ENCODE data around the gene HLF. TPM values are rescaled to one million over a fixed set of nuclear protein-coding genes. Genes with fewer than 3 reads are reported as not detected.

The HLF gene
- total RNA-seq, 6 donors from 2014 or later, result 19.9 to 45.1 (median 26.1) TPM

DNA sequence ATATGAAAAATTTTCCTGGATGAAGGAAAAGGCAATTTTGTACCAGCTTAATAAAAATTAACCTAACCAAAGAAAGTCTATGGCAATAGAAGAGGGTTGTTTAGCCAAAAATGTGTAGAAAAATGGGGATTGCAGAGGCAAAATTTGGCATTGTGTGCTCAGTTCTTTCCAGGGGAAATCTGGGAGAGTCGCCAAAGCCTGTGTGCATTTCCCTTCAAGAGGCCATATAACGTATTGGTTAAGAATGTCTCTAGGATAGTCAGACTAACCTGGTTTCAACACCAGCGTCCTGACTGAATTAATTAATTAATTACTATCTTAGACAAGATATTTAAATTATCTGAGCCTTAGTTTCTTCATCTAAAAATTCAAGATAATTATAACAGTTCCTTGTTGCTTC is 44.8 kb upstream of the HLF start:
- Histone ChIP-seq H3K36me3 (no peaks in the 10 kb centered on the region), H3K4me3 (no peak overlapping the region), H3K27ac (no peak overlapping the region), H3K27me3 (no peaks in the 10 kb centered on the region), H3K4me1 (peaks cover 0 to 6% (median 0%) of the 10 kb centered on the region in 4 donors), H3K9me3 (no peaks in the 10 kb centered on the region)
- TF ChIP-seq EP300 (IDR thresholded peaks at IDR 0.05), result no peak
- 36 to 40% methylated on average over 3 of the region's 3 CpGs for WGBS, 2 donors
- ATAC-seq (ENCODE audit: low FRiP score in 2 of 2) (no peak), DNase-seq (peak in 1 of 2 donors; percentile 33)

DNA sequence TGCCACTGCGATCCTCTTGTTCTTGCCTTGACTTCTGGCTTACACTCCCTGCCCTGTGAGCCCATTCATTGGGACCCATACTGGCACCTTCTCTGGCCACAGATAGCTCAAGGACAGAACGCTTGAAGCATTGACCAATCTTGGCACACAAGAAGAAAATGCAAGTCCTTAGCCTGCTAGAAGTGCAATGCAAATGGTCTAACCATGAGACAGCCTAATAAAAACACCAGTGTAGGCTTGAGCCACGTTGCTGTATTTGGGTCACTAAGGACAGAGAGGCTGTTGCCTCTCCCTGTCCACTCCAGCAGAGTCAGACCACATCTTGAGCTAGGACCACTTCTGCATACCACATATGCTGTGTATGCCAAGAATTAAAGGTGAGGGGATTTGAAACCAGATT is 41.2 kb upstream of the HLF start:
- Histone ChIP-seq H3K36me3 (no peaks in the 10 kb centered on the region), H3K9me3 (no peaks in the 10 kb centered on the region), H3K4me1 (no peaks in the 10 kb centered on the region), H3K4me3 (no peak overlapping the region), H3K27me3 (no peaks in the 10 kb centered on the region), H3K27ac (no peak overlapping the region)
- TF ChIP-seq POLR2A (IDR thresholded peaks at IDR 0.05) (no peak), POLR2AphosphoS5 (IDR thresholded peaks at IDR 0.05) (no peak), EP300 (IDR thresholded peaks at IDR 0.05) (no peak)
- TF ChIP-seq, protein P1, sequence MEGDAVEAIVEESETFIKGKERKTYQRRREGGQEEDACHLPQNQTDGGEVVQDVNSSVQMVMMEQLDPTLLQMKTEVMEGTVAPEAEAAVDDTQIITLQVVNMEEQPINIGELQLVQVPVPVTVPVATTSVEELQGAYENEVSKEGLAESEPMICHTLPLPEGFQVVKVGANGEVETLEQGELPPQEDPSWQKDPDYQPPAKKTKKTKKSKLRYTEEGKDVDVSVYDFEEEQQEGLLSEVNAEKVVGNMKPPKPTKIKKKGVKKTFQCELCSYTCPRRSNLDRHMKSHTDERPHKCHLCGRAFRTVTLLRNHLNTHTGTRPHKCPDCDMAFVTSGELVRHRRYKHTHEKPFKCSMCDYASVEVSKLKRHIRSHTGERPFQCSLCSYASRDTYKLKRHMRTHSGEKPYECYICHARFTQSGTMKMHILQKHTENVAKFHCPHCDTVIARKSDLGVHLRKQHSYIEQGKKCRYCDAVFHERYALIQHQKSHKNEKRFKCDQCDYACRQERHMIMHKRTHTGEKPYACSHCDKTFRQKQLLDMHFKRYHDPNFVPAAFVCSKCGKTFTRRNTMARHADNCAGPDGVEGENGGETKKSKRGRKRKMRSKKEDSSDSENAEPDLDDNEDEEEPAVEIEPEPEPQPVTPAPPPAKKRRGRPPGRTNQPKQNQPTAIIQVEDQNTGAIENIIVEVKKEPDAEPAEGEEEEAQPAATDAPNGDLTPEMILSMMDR (IDR thresholded peaks at IDR 0.05), result no peak
- DNase-seq (no peak), ATAC-seq (ENCODE audit: low FRiP score in 2 of 2) (peak in 1 of 2 donors; percentile 30)
- WGBS, 2 donors, result 80 to 85% methylated on average over 3 of the region's 3 CpGs

DNA sequence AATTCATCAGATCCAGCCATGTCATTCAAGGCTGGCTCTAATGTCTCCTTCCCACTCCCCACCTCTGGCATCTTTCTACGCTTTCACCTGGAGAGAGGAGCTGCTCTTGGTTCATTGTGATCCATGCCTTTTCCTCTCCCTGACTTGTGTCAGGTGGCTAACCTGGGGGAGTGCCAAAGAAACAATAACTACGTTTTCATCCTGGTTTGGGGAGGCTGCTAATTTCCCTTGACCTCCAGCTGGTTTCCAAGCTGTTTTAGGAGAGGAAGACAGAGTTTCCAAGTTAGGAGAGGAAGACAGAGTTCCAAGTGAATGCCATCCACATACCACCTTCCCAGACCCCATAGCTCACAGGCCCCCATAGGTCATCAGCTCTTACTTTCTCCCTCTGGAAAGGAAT is 40.0 kb upstream of the HLF start:
- H3K36me3 ChIP-seq, result no peaks in the 10 kb centered on the region
- H3K27me3 ChIP-seq, result no peaks in the 10 kb centered on the region
- 69 to 83% methylated on average over 2 of the region's 2 CpGs for WGBS, 2 donors
- ATAC-seq (ENCODE audit: low FRiP score in 2 of 2) (no peak), DNase-seq (no peak)
- no peaks in the 10 kb centered on the region for H3K9me3 ChIP-seq
- TF ChIP-seq POLR2A (IDR thresholded peaks at IDR 0.05), result no peak
- TF ChIP-seq EP300 (IDR thresholded peaks at IDR 0.05), result no peak
- TF ChIP-seq, protein P1 (IDR thresholded peaks at IDR 0.05), result no peak
- TF ChIP-seq POLR2AphosphoS5 (IDR thresholded peaks at IDR 0.05), result no peak
- no peaks in the 10 kb centered on the region for H3K4me1 ChIP-seq
- no peak overlapping the region for H3K4me3 ChIP-seq
- no peak overlapping the region for H3K27ac ChIP-seq

DNA sequence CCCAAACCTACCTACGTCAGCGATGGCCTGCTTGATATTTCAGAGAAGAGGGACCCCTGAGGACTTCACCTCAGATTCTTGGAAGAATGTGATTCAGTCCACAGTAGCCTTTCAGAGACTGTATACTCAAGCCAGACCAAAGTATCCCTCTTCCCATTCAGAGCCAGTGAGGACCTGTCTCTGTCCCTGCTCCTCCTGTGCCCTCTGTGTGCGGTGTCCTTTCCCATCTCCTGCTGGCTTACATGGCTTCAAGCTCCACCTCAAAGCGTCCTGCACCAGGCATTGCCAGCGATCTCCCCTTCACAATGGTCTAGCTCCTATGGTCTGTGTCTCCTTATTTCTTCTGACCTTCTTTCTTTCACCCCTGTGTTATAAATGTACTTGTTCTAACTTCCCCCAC is 39.5 kb upstream of the HLF start:
- WGBS, 2 donors, result 92 to 98% methylated on average over 5 of the region's 5 CpGs
- Histone ChIP-seq H3K27me3 (no peaks in the 10 kb centered on the region), H3K4me1 (no peaks in the 10 kb centered on the region), H3K27ac (no peak overlapping the region), H3K36me3 (no peaks in the 10 kb centered on the region), H3K4me3 (no peak overlapping the region), H3K9me3 (no peaks in the 10 kb centered on the region)
- TF ChIP-seq POLR2A (IDR thresholded peaks at IDR 0.05) (no peak), POLR2AphosphoS5 (IDR thresholded peaks at IDR 0.05) (no peak), EP300 (IDR thresholded peaks at IDR 0.05) (no peak)
- TF ChIP-seq, protein P1 (IDR thresholded peaks at IDR 0.05), result no peak
- DNase-seq, result no peak
- no peak for ATAC-seq (ENCODE audit: low FRiP score in 2 of 2)

DNA sequence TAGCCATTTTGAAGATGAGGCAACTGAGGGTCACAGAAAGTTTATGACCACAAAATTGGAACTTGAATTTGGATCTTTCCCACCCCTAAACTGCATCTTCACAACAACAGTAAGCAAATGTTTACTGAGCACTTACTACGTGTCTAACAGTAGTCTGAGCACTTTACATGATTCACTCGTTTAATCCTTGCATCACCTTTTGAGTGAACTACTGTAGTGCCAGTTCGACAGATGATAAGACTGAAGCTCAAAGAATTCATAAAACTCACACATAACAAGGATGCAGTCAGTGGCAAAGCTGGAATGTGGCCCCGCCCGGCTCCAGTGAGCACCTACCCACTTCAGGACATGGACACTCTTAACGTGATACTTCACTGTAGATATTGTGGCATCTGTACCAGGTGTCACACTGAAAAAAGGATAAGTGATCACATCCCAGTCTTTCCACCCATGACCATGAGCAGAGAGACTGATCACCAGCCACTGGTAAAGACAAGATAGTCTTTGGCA is 36.0 kb upstream of the HLF start:
- no peaks in the 10 kb centered on the region for H3K27me3 ChIP-seq
- WGBS, 2 donors, result 55 to 71% methylated on average over 6 of the region's 6 CpGs
- ATAC-seq (ENCODE audit: low FRiP score in 2 of 2), result no peak

More for the DNA sequence above, 36.0 kb upstream of the HLF start:
- no peak overlapping the region for H3K4me3 ChIP-seq
- TF ChIP-seq POLR2A (IDR thresholded peaks at IDR 0.05) (no peak), POLR2AphosphoS5 (IDR thresholded peaks at IDR 0.05) (no peak), EP300 (IDR thresholded peaks at IDR 0.05) (no peak)
- TF ChIP-seq, protein P1 (IDR thresholded peaks at IDR 0.05), result no peak
- no peak for DNase-seq
- H3K9me3 ChIP-seq, result no peaks in the 10 kb centered on the region
- no peak overlapping the region for H3K27ac ChIP-seq
- H3K36me3 ChIP-seq, result no peaks in the 10 kb centered on the region
- no peaks in the 10 kb centered on the region for H3K4me1 ChIP-seq

Data from upper lobe of left lung (tissue), 6 donors.